GM18499 (cell line): ENCODE measurements around the gene EML2.
"Not testable (repeated sequence)": the region's sequence is repeated elsewhere in the genome, so short reads cannot be mapped to it uniquely, and the experiment has no call there.

ENCODE experiments used
- ATAC-seq: cut with Tn5 transposase; IDR thresholded peaks from one replicate; pipeline ENCODE4 v1.9.1; 2021; ENCODE audit warnings: moderate number of reproducible peaks; ENCODE audit not compliant: insufficient read depth, unreplicated experiment

Gene EML2

DNA sequence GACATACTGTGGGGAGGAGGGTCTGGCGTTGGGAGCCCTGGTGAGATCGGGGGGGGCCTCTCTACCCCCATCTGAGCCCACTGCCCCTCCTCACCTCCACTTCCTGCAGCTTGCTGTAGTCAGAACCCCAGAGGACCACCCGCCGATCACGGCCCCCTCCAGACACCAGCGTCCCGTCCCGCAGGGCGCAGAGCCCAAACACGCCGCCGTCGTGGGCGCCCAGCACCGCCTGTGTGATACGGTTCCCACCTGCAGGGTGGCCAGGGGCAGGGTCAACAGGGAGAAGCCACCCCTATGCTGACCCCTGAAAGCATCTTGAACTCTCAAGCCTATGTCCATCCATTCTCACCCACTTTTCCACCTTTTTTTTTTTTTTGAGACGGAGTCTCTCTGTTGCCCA, 17.8 kb downstream of the EML2 start:
- no peak for ATAC-seq

DNA sequence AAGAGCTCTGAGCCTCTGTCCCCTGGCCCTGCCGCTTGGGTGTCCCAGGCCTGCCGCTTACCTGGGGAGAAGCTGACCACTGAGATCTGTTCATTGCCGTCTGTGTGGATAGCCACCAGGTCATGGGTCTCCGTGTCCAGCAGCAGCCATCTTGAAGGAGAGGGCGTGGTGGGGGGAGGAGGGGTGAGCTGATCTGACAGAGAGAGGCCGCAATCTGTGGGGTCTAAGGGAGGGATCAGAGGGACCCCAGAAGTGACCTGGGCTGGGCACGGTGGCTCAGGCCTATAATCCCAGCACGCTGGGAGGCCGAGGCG, 22.5 kb downstream of the EML2 start:
- no peak for ATAC-seq

DNA sequence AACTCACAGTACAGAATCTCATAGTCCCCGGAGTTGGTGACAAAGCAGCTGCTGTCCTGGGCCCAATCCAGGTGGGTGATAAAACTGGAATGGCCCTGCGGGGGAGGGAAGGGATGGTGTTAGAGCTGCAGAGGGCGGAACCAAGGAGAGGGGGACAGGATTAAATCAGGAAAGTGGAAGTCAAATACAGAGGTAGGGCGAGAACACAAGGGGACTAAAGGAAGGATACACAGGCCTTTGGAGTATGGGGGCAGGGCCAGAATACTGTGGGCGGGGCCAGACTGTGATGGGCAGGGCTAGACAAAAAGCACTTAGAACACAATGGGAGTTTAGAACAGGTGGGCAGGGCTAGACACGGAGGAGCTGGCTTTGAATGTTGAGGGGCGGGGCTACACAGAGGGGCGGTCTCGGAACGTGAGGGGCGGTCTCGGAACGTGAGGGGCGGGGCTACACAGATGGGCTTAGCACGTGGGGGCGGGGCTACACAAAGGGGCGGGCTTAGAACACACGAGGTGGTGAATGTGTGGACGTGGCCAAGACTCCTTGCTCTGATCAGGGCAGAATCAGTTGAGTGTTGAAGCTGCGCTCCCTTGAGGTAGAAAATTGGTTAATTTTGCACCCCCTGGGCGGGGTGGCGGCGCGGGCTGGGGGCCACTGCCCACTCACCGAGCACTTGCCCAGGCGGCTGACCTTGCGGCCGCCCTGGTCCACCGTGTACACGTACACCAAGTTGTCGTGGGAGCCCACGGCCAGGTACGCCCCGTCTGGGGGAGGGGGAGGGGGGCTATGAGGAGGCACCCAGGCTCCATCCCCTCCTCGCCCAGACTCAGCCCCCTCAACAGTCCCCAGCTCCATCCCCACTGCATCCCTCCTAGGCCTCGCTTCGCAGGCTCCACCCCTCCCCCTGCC, 23.1 kb downstream of the EML2 start:
- no peak for ATAC-seq

DNA sequence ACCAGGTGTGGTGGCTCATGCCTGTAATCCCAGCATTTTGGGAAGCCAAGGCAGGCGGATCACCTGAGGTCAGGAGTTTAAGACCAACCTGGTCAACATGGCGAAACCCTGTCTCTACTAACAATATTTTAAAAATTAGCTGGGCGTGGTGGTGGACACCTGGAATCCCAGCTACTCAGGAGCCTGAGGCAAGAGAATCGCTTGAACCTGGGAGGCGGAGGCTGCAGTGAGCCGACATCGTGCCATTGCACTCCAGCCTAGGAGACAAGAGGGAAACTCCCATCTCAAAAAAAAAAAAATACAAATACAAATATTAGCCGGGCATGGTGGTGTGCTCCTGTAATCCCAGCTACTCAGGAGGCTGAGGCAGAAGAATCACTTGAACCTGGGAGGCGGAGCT, 24.1 kb downstream of the EML2 start:
- not testable (repeated sequence) for ATAC-seq

DNA sequence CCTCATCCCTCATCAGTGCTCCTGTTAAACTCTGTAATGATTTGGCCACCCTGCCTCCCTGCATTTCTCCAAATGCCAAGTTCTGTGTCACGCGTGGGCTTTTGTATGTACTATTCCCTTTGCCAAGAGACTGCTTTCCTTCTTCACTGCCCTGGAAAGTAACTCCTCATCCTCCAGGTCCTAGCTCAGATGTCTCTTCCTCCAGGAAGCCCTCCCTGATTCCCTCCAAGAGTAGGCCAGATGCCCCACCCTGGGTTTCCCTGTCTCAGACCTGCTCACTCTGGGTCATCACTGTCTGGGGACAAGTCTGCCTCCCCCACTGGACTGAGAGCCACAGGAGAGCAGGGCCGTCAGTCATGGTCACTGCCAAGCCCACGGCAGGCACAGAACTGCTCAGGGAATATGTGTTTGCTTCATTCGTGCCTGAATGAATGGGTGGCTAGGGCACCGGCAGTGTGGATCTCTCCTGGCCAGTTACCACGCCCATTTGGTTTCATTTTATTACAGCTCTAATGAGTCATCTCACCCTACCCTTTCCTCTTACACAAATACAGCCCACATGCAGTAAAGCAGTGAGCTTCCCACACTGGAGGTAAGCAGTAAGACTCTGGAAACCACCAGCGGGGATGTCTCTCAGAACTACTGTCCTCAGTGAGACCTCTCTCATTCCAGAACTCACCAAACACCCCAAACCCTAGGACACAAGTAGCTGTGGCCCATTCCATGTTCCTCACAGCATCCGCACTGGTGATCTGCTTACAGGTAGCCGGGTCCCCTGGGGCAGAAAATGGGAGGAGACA, 25.1 kb downstream of the EML2 start:
- no peak for ATAC-seq

DNA sequence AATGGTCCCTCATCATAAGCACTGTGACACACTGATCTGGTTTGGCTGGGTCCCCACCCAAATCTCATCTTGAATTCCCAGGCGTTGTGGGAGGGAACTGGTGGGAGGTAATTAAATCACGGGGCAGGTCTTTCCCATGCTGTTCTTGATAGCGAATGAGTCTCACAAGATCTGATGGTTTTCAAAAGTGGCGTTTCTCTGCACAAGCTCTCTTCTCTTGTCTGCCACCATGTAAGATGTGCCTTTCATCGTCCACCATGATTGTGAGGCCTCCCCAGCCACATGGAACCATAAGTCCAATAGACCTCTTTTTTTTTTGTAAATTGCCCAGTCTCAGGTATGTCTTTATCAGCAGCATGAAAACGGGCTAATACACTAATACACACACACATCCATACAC, 30.2 kb downstream of the EML2 start:
- ATAC-seq = no peak

DNA sequence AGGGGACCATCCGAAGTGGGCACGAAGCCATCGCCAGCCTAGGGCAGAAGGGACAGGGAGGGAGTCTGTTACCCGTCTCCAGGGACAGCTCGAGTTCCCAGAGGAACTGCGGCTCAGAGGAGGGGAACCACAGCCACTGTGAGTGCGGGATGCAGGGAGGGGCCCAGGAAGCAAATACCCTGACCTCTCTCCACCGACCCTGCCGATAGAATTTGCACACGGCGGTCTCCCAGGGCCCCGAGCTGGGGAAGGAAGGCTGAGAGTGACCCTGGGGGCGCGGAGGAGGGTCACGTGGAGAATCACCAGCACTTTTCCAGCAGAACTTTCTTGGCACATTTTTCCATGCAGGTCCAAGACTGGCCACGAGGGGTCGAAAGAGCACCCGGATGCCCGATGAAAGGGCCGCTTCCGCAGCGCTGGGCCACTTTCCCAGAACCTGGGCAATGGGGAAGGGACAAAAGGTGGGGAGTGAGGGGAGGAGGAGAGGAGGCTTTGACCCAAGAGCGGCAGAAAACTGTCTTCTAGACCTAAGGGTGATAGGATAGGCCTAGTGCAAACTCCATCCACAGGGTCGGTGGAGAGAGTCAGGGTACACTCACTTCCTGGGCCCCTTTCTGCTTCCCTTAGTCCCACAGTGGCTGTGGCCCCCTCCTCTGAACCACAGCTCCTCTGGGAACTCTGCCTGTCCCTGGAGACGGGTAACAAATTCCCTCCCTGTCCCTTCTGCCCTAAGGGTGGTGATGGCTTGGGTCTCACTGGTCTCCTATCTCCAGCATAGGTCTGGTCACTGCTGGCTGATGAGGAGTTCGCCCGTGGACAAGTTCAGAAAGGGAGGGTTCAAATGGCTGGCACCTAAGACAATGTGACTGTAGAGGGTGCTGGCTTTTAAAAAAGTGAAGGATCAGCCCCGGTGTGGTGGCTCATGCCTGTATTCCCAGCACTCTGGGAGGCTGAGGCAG, 31.8 kb downstream of the EML2 start:
- no peak for ATAC-seq

DNA sequence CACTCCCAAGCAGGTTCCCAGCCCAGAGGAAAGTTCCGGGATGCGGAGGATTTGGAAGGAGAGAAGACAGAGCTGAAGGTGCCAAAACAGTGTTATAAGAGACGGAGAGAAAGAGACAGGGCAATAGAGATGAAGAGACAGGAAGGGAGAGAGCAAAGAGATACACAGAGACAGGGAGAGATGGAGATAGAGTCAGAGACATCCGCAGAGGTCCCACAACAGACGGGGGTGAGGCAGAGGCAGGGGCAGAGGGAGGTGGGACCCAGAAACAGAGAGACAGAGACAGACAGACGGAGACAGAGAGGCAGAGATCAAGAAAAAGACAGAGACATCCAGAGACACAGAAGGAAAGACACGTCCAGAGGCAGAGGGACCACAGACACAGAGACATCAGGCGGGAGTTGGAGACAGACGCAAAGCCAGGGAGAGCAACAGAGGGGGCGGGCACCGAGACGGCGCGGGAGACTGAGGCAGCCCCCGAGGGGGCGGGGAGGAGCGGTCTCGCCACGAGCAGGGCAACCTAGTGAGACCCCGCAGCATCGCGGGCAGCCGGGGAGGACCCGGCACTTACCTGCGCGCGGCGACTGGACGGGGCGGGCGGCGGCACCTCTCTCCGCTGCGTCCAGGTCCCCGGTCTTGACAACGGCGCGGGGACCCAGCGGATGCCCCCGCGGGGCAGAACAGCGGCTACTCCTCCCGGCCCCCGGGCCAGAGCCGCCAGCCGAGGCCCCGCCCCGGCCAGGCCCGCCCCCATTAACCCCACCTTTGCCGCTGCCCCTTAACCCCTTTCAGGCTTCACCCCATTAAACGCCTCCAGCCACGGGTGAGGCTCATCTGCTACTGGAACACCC, 37.4 kb downstream of the EML2 start, which contains the start of gene GPR4:
GPR4 (minus strand) TSS at position 689 of the 851 bp plus-strand sequence. CDS start 10,346 bp downstream, outside the sequence.
- no peak for ATAC-seq

DNA sequence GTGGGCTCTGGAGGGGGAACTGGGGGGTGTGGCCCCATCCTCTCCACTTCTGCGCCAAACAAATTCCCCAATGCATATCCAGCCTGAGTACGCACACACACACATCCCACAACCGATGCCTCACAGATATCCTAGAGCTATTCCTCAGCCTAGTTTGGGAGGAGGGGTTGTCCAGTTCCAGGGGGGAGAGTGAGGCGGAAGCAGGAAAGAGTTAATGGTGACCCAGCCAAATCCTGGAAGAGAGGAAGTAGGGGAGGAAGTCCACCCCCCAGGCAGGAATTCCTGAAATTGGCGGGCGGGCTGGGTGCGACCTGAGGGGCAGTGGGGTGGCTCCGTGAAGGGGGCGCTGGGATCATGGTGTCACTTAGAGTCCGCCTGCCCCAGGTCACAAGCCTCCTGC, 38.1 kb downstream of the EML2 start:
- no peak for ATAC-seq

DNA sequence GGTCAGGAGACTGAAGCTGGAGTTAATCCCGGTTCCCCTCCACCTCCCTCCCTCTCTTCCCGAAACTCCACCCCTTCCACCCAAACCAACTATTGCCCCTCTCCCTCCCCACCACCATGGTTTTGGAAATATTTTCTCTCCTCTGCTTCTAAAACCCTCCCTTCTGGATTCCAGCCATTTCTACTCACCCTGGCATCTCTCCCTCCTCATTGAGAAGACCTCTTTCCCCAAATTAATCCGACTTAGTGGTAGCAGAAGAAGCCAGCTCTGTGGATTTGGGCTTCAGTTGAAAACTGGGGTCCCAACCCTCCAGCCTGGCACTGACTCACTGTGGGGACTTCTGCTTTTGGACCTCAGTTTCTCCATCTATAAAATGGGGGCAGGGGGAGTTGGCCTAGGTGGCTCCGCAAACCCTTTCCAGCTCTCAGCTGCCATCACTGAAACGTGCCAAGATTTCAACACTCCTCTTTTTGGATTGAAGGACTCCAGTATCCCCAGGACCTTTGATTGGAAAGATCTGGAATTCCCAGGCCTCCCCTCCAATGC, 38.8 kb downstream of the EML2 start:
- ATAC-seq = no peak

DNA sequence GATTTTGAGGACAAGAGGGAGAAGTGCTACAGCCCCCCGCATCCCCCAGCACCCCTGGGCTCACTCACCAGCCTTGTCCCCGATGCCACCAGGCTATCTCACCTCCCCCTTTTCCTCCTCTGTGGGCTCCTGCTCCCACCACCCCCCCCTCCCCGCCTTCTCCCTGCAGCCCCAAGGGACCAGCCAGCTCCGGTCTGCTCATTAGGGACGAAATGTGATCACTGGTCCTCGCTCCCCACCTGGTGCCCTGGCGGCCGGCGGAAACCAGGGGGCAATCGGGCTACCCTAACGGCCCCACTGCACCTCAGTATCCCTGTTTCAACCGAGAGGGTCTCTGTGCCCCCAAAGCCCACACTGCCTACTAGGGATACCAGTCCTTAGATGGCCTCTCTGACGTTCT, 39.9 kb downstream of the EML2 start:
- no peak for ATAC-seq

DNA sequence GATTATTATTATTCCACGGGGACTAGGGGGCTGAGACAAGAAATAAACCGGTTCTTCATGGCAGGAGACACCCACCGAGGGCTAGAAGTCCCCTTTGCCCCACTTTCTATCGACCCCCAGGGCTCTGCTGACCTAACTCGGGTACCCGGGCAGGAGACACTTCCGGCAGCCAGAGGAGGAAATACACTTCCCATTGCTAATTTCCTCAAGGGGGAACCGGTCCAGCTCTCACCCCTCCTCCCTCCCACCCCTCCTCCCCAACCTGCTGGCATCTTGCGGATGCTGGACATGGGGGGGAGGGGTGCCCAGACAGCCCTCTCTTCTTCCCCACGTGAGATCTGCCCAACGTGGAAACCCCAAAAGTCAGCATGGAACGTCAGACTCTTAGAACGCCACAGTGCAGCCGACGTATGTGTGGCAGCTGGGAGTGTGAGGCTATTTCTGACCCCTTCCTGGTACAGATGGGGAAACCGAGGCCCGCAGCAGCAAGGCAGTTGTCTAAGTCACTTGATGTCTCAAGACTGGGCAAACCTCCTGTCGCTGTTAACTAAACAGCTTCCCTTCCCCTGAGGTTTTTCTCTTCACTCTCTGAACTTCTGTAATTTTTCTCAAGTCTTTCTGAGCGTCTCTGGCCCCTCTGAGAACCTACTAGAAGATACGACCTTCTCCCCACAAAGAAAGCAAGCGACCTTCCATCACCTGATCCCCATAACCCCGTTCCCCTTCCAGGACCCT, 40.8 kb downstream of the EML2 start:
- ATAC-seq = no peak

DNA sequence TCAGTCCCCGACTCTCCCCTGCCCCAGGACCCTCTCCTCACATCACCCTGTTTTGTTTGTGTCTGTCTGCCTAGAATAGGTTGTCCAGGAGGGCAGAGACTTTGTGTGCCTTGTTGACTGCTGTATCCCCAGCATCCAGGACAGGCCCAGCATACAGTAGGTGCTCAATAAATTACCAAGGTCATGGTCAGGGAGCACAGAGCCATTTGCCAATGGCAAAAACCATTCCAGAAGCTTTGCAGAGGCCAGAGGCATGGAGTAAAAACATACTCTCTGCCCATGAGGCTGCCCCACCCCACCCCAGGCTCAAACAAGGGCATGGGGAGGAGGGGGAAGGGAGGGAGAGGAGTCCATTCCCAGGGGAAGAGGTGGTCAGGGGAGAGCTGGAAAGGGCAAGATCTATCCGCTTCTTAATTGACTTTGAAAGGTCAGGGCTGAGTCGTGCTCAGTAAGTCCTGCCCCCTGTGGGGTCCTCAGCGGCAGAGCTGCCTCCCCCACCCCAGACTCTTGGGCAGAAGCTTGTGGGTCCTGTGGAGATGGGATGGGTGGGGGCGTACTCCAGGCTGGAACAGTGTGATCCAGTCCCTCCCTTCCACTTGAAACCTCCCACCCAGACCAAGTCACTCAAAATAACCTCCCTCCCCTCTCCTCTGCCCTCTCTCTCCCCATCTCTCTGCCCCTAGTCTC, 41.6 kb downstream of the EML2 start:
- ATAC-seq = no peak

DNA sequence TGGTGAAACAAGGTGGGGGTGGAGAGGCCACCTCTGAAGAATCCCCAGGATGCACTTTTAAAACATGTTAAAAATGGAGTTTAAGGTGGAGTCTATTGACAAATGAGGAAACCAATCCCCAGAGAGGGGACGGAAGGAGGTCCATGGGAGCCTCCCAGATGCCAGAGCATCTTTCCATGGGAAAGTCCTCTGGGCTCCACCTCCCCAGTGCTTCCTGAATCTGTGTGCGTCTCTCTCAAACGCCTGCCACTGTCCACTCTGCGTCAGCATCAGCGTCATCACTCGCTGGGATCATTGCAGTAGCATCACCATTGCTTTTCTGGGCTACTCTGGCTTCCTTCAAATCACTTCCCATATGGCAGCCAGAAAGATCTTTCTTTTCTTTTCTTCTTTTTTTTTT, 43.4 kb downstream of the EML2 start:
- no peak for ATAC-seq

DNA sequence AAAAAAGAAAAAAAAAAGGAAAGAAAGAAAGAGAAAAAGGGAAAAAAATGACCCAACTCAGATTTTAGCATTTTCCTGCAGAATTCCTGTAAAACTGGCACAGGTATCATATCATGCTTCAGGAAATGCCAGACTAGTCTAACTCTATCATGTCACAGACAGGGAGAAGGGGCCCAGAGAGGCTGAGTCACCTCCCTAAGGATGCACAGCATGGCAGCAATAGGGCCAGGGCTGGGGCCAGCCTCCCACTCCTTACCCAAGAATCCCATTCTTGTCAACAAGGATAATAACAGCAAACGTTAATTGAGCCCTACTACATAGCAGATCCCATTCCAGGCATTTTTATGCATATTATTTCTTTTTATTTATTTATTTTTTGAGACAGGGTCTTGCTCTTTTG, 45.7 kb downstream of the EML2 start:
- ATAC-seq = no peak

DNA sequence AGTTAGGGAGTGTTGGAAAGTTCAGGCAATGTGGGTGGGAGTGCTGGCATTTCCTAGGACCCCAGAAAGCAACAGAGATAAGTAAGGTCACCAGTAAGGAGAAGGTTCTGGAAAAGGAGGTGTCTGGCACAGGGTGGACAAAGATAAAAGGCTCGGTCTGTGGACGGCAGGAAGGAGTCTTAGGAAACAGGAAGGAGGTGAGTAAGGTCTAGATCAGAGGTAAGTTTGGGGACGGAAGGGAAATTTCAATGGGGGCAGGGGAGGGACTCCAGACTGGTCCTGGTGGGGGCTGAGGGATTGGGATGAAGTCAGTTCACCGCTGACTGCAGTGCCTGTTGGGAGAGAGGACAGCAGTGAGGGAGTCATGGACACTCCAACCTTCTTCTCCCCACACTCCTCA, 46.8 kb downstream of the EML2 start:
- no peak for ATAC-seq

DNA sequence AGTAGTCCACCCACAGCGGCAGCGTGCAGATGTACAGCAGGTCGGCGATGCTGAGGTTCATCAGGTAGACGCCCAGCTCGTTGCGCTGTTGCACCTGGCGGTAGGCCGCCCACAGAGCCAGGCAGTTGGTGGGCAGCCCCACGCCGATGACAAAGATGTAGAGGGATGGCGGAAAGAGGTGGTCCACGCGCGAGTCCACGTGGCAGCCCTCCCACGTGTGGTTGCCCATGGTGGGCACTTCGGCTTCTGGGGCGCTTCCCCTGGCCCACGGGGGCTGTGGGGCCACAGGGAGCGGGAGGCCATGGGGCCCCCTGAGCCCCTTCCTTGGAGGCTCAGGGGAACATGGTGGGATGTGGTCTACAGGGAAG, 47.6 kb downstream of the EML2 start:
- ATAC-seq = no peak

DNA sequence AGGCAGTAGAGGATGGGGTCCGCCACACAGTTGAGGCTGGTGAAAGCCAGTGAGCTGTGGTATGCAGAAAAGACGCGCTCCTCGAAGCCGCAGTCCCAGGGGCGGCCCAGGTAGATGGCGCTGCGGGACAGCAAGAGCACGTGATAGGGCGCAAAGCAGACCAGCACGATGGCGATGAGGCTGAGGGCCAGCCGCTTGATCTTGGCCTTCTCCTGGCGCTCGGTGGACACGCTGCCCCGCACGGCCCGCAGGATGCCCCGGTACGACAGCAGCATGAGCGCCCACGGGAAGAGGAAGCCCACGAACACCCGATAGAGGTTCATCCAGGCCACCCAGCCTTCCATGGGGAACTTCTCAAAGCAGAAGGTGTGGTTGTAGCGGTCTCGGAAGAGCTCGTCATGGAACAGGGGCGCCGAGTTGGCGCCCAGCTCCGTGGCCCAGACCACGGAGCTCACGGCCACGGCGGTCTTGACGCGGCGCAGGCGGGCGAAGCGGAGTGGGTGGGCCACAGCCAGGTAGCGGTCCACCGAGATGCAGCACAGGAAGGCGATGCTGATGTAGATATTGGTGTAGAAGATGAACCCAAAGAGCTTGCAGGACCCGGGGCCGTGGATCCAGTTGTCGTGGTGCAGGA, 48.1 kb downstream of the EML2 start:
- no peak for ATAC-seq
